Measurements from ENCODE around the gene KANSL1. TPM values are rescaled to one million over a fixed set of nuclear protein-coding genes. Genes with fewer than 3 reads are reported as not detected.

The KANSL1 gene
- total and polyA plus RNA-seq, 3 donors from 2014 or later: 70.3 to 158 (median 152) TPM

DNA sequence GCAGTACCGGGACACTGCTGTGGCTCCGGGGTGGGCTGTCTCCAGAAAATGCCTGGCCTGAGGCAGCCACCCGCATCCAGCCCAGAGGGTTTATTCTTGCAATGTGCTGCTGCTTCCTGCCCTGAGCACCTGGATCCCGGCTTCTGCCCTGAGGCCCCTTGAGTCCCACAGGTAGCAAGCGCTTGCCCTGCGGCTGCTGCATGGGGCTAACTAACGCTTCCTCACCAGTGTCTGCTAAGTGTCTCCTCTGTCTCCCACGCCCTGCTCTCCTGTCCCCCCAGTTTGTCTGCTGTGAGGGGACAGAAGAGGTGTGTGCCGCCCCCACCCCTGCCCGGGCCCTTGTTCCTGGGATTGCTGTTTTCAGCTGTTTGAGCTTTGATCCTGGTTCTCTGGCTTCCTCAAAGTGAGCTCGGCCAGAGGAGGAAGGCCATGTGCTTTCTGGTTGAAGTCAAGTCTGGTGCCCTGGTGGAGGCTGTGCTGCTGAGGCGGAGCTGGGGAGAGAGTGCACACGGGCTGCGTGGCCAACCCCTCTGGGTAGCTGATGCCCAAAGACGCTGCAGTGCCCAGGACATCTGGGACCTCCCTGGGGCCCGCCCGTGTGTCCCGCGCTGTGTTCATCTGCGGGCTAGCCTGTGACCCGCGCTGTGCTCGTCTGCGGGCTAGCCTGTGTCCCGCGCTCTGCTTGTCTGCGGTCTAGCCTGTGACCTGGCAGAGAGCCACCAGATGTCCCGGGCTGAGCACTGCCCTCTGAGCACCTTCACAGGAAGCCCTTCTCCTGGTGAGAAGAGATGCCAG lies 181.3 kb downstream of the KANSL1 start:
- Histone ChIP-seq H3K36me3 (ENCODE audit: low read depth, missing control alignments) (no peaks in the 10 kb centered on the region), H3K27me3 (no peaks in the 10 kb centered on the region), H3K4me1 (no peaks in the 10 kb centered on the region), H3K27ac (no peak overlapping the region), H3K9me3 (no peaks in the 10 kb centered on the region), H3K4me3 (no peak overlapping the region)
- 88 to 92% methylated on average over 10 to 28 of the region's 28 CpGs for WGBS, 2 donors
- TF ChIP-seq POLR2A (IDR thresholded peaks at IDR 0.05): no peak
- TF ChIP-seq, protein P1, sequence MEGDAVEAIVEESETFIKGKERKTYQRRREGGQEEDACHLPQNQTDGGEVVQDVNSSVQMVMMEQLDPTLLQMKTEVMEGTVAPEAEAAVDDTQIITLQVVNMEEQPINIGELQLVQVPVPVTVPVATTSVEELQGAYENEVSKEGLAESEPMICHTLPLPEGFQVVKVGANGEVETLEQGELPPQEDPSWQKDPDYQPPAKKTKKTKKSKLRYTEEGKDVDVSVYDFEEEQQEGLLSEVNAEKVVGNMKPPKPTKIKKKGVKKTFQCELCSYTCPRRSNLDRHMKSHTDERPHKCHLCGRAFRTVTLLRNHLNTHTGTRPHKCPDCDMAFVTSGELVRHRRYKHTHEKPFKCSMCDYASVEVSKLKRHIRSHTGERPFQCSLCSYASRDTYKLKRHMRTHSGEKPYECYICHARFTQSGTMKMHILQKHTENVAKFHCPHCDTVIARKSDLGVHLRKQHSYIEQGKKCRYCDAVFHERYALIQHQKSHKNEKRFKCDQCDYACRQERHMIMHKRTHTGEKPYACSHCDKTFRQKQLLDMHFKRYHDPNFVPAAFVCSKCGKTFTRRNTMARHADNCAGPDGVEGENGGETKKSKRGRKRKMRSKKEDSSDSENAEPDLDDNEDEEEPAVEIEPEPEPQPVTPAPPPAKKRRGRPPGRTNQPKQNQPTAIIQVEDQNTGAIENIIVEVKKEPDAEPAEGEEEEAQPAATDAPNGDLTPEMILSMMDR (IDR thresholded peaks at IDR 0.05): no peak
- DNase-seq: no peak
- intact Hi-C loops (cut with DNase I; ENCODE audit: low total_unique reads): no loop called here

- intact Hi-C loops (cut with DNase I; ENCODE audit: low total_unique reads): no loop called here
- H3K27me3 ChIP-seq: no peaks in the 10 kb centered on the region
- no peak overlapping the region for H3K27ac ChIP-seq
- TF ChIP-seq, protein P1 (IDR thresholded peaks at IDR 0.05): no peak
- TF ChIP-seq POLR2A (IDR thresholded peaks at IDR 0.05): no peak
- DNase-seq: no peak
- no peaks in the 10 kb centered on the region for H3K9me3 ChIP-seq
- H3K36me3 ChIP-seq (ENCODE audit: low read depth, missing control alignments): no peaks in the 10 kb centered on the region
- H3K4me3 ChIP-seq: no peak overlapping the region
- no peaks in the 10 kb centered on the region for H3K4me1 ChIP-seq
- 85 to 94% methylated on average over 9 to 16 of the region's 16 CpGs for WGBS, 2 donors
These were observed 182.5 kb downstream of the KANSL1 start for GRCh38 chr17:46010597-46011186.

- no peak for DNase-seq
- no peaks in the 10 kb centered on the region for H3K4me1 ChIP-seq
- H3K36me3 ChIP-seq (ENCODE audit: low read depth, missing control alignments): no peaks in the 10 kb centered on the region
- H3K27me3 ChIP-seq: no peaks in the 10 kb centered on the region
- H3K27ac ChIP-seq: no peak overlapping the region
- no peaks in the 10 kb centered on the region for H3K9me3 ChIP-seq
- intact Hi-C loops (cut with DNase I; ENCODE audit: low total_unique reads): loop anchor here (10.0 kb wide), 1 partner anchor 265 kb away; no protein-coding TSS in a partner anchor
- no peak overlapping the region for H3K4me3 ChIP-seq
- TF ChIP-seq POLR2A (IDR thresholded peaks at IDR 0.05): no peak
- TF ChIP-seq, protein P1 (IDR thresholded peaks at IDR 0.05): no peak
- 84 to 86% methylated on average over 33 of the region's 33 CpGs for WGBS, 2 donors
These were observed 183.3 kb downstream of the KANSL1 start for GRCh38 chr17:46009681-46010596.

DNA sequence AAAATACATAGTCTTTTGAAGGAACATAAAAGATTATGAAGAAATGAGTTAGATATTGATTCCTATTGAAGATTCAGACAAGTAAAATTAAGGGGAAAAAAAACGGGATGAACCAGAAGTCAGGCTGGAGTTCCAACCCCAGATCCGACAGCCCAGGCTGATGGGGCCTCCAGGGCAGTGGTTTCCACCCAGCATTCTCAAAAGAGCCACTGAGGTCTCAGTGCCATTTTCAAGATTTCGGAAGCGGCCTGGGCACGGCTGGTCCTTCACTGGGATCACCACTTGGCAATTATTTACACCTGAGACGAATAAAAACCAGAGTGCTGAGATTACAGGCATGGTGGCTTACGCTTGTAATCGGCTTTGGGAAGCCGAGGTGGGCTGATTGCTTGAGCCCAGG lies 184.6 kb downstream of the KANSL1 start:
- DNase-seq: no peak
- intact Hi-C loops (cut with DNase I; ENCODE audit: low total_unique reads): loop anchor here (10.0 kb wide), 1 partner anchor 266 kb away; no protein-coding TSS in a partner anchor
- Histone ChIP-seq H3K4me3 (no peak overlapping the region), H3K36me3 (ENCODE audit: low read depth, missing control alignments) (no peaks in the 10 kb centered on the region), H3K4me1 (peaks cover 4% of the 10 kb centered on the region), H3K27me3 (no peaks in the 10 kb centered on the region), H3K27ac (no peak overlapping the region), H3K9me3 (no peaks in the 10 kb centered on the region)
- 90 to 94% methylated on average over 9 of the region's 9 CpGs for WGBS, 2 donors
- TF ChIP-seq POLR2A (IDR thresholded peaks at IDR 0.05): no peak
- TF ChIP-seq, protein P1 (IDR thresholded peaks at IDR 0.05): no peak
